ENCODE results near the gene APLP2.

APLP2 gene

DNA sequence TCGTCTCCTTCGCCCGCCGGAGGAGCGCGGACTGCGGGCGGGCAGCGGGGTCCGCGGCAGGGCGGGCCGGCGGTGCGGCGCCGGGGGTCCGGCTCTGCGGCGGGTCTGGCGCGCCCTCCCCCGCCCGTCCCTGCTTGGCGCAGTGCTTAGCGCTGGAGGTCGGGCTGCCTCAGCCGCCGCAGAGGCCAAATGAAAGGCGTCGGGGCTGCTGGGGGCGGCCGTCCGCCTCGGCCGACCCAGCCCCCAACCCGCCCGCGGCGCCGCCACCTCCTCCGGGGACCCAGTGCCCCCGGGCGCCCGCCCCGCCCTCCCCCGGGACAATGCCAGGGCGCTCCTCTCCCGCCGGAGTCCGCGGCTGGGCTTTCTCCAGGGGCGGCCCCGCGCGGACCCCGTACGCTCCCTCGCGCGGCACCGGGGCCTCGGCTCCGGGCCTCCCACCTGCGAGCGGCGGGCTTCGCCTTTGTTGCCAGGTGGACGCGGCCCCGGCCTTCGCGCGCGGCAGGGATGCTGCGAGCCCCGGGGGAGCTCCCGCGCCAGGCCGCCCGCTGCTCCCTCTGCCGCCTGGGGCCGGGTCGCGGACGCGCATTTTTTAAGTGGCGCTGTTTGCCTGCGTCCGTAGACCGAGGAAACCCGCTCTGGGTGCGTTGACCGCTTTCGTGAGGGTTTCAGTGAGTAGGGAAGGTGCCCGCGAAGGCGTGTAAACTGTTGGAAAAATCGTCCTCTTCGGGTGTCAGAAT lies 583 bp downstream of the APLP2 start:
- TF ChIP-seq CEBPB (IDR thresholded peaks at IDR 0.05) (no peak), MAX (IDR thresholded peaks at IDR 0.05) (0 out of 2 replicates have a peak, but pooled peaks have one; percentile 13)

DNA sequence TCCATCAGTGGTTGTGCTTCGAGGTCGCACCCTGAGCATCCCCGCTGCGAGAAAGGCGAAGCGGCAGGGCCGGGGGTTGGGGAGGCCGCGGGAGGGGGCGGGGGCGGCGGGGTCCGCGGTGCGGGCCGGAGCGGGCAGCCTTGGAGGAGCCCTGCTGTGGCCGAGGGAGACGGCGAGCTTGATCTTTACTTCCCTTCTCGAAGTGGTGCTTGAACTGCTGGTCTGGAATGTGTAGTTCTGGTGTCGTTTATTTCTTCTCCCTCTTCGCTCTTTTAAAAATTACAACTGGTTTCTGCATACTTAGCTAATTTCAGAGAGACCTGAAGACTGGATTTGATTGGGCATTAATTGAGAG lies 1.1 kb downstream of the APLP2 start:
- TF ChIP-seq TCF12 (IDR thresholded peaks at IDR 0.05; ENCODE audit: low read depth) (no peak), TEAD4 (IDR thresholded peaks at IDR 0.05) (no peak), FOXM1 (IDR thresholded peaks at IDR 0.05; ENCODE audit: borderline replicate concordance, low read depth) (no peak), MAX (IDR thresholded peaks at IDR 0.05) (no peak), EP300 (IDR thresholded peaks at IDR 0.05; ENCODE audit: borderline replicate concordance) (no peak), CEBPB (IDR thresholded peaks at IDR 0.05) (no peak), REST (IDR thresholded peaks at IDR 0.05; ENCODE audit: low read depth) (no peak), NFIC (IDR thresholded peaks at IDR 0.05) (no peak), RAD21 (IDR thresholded peaks at IDR 0.05; ENCODE audit: low read depth) (no peak), TAF1 (IDR thresholded peaks at IDR 0.05; ENCODE audit: low read depth) (no peak), YY1 (IDR thresholded peaks at IDR 0.05; ENCODE audit: low read depth) (no peak), ZBTB7A (IDR thresholded peaks at IDR 0.05; ENCODE audit: low read depth) (no peak), EGR1 (IDR thresholded peaks at IDR 0.05) (no peak)
- TF ChIP-seq, protein P1, sequence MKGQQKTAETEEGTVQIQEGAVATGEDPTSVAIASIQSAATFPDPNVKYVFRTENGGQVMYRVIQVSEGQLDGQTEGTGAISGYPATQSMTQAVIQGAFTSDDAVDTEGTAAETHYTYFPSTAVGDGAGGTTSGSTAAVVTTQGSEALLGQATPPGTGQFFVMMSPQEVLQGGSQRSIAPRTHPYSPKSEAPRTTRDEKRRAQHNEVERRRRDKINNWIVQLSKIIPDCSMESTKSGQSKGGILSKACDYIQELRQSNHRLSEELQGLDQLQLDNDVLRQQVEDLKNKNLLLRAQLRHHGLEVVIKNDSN (IDR thresholded peaks at IDR 0.05) = no peak

DNA sequence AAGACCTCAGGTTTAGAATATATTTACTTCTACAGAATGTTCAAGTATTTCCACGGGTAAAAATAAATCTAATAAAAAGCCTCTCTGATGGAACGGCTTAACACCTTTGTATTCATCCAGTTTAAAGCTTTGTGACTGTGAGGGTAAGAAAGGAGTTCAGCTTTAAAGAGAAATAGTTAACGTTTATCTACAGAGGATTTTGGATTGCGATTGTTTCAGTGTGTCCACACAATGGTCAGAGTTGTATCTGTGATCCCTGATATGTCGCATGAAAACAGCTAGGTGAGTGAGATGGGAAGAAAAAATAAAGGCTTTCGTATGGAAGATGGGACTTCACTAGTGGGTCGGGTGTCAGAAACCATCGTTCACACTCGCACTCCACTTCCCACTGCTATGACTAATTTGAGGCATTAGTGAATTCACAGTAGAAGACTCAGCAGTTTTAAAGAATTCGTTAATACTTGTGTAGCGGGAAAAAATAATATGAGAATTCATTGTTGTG lies 1.6 kb downstream of the APLP2 start:
- TF ChIP-seq MAX (IDR thresholded peaks at IDR 0.05) (no peak), CEBPB (IDR thresholded peaks at IDR 0.05) (no peak), TAF1 (IDR thresholded peaks at IDR 0.05; ENCODE audit: low read depth) (no peak), EP300 (IDR thresholded peaks at IDR 0.05; ENCODE audit: borderline replicate concordance) (no peak), CREB1 (IDR thresholded peaks at IDR 0.05; ENCODE audit: low read depth) (no peak), TEAD4 (IDR thresholded peaks at IDR 0.05) (no peak)
- TF ChIP-seq, protein P1 (IDR thresholded peaks at IDR 0.05) = no peak

DNA sequence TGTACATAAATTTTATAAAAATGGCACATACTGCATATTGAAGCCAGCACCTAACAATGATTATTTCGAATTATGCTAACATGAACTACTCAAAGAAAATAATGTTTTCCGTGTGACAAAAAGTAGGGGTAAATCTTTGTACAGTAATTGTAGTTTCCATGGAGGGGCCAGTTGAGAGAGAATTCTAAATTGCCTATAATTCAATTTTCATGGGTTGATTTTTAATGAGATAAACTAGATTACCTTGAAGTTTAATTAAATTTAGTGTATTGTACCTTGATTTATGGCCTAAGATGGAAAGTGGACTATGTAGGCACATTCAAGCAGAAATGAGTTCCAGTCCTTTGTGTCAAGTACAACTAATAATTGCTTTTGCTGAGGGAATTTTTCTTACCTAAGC lies 5.0 kb downstream of the APLP2 start:
- TF ChIP-seq MAX (IDR thresholded peaks at IDR 0.05) (no peak), TCF12 (IDR thresholded peaks at IDR 0.05; ENCODE audit: low read depth) (no peak), CEBPB (IDR thresholded peaks at IDR 0.05) (no peak), TAF1 (IDR thresholded peaks at IDR 0.05; ENCODE audit: low read depth) (no peak), REST (IDR thresholded peaks at IDR 0.05; ENCODE audit: low read depth) (no peak), EP300 (IDR thresholded peaks at IDR 0.05; ENCODE audit: borderline replicate concordance) (no peak), NFIC (IDR thresholded peaks at IDR 0.05) (no peak), FOXM1 (IDR thresholded peaks at IDR 0.05; ENCODE audit: borderline replicate concordance, low read depth) (no peak), CREB1 (IDR thresholded peaks at IDR 0.05; ENCODE audit: low read depth) (no peak), RAD21 (IDR thresholded peaks at IDR 0.05; ENCODE audit: low read depth) (no peak), TEAD4 (IDR thresholded peaks at IDR 0.05) (no peak), ZBTB7A (IDR thresholded peaks at IDR 0.05; ENCODE audit: low read depth) (no peak), YY1 (IDR thresholded peaks at IDR 0.05; ENCODE audit: low read depth) (no peak), EGR1 (IDR thresholded peaks at IDR 0.05) (no peak)
- TF ChIP-seq, protein P1 (IDR thresholded peaks at IDR 0.05) = no peak

DNA sequence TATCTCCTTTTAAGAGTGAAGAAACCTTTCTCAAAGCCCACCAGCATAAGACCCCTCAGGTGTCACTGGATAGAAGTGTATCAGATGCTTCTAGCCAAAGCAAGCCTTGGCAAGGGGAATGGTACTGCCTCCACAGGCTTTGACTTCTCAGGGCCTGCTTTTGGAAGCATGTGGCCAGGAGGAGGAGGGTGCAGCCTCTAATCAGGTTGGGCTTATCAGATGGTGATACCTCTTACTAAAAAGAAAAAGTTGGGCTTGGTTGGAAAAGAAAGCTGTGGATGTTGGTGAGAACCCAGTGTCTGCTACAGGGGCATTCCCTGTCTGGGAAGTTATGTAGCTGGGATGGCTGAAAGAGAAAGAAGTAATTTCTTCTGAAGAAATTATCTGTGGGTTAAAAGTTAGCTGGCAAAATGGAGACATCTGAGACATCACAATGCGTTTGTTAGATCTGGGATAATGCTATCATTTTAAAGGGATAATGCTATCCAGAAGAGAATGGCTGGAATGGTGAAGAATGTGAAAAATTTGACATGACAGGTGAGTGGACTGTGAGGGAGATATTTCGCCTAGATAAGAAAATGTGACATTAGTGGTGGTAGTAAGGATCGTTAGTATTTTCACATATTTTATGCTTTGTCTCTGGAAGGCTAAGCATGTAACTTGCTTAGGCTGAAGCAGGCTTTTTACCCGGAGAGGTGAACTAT lies 7.2 kb downstream of the APLP2 start:
- TF ChIP-seq EGR1 (IDR thresholded peaks at IDR 0.05) = no peak
- TF ChIP-seq TEAD4 (IDR thresholded peaks at IDR 0.05) = no peak
- TF ChIP-seq EP300 (IDR thresholded peaks at IDR 0.05; ENCODE audit: borderline replicate concordance) = no peak
- no peak for TF ChIP-seq REST (IDR thresholded peaks at IDR 0.05; ENCODE audit: low read depth)
- no peak for TF ChIP-seq NFIC (IDR thresholded peaks at IDR 0.05)
- TF ChIP-seq, protein P1 (IDR thresholded peaks at IDR 0.05) = no peak
- no peak for TF ChIP-seq YY1 (IDR thresholded peaks at IDR 0.05; ENCODE audit: low read depth)
- TF ChIP-seq CEBPB (IDR thresholded peaks at IDR 0.05) = no peak
- no peak for TF ChIP-seq TCF12 (IDR thresholded peaks at IDR 0.05; ENCODE audit: low read depth)
- no peak for TF ChIP-seq MAX (IDR thresholded peaks at IDR 0.05)
- no peak for TF ChIP-seq TAF1 (IDR thresholded peaks at IDR 0.05; ENCODE audit: low read depth)
- TF ChIP-seq ZBTB7A (IDR thresholded peaks at IDR 0.05; ENCODE audit: low read depth) = no peak
- no peak for TF ChIP-seq RAD21 (IDR thresholded peaks at IDR 0.05; ENCODE audit: low read depth)
- TF ChIP-seq FOXM1 (IDR thresholded peaks at IDR 0.05; ENCODE audit: borderline replicate concordance, low read depth) = no peak
- no peak for TF ChIP-seq CREB1 (IDR thresholded peaks at IDR 0.05; ENCODE audit: low read depth)

Data from Ishikawa (cell line).